ENCODE data around the gene BTBD6.

- TF ChIP-seq EZH2 (IDR thresholded peaks at IDR 0.05; ENCODE audit: borderline replicate concordance) (no peak), CTCF (IDR thresholded peaks at IDR 0.05; ENCODE audit: poor library complexity) (no peak)
These were observed 39.1 kb downstream of the BTBD6 start for GRCh38 chr14:105287249-105288102.
